GM23248 (cell line): ENCODE results near the gene POLR1H.

Experiments used
- EZH2 ChIP-seq: fragments of 200-600 bp; sonication (generic); IDR thresholded peaks from 2 replicates; pipeline ENCODE4 v1.6.1; 2018; ENCODE audit warnings: antibody characterized with exemption, mild to moderate bottlenecking; ENCODE audit not compliant: insufficient read depth, poor library complexity, severe bottlenecking
- EZH2phosphoT487 ChIP-seq: fragments of 200-600 bp; sonication (generic); IDR thresholded peaks from 2 replicates; pipeline ENCODE4 v1.6.1; 2018; ENCODE audit warnings: antibody characterized with exemption, moderate library complexity, mild to moderate bottlenecking, low read depth; ENCODE audit not compliant: insufficient read depth

DNA sequence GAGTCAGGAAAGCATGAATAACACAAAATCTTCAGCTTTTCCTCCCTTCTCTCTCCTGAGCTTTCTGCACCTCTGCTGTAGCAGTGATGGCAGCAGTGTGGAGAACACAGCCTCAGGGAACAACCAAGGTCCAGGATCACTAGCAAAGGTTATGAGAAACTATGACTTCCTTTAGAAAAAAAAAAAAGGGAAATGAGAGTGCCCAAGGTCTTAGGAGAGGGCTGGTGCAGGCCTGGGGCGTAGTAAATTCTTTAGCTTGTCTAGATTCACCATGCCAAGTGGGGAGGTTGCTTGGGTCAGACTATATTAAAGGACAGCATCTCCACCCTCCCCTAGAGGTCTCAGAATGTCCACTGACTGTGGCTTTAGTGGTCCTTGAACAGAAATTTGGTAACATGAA lies 40.4 kb upstream of the POLR1H start:
- no peak for TF ChIP-seq EZH2
- TF ChIP-seq EZH2phosphoT487, result no peak
